DND-41 (cell line): ENCODE results near the gene FUT3.

ENCODE experiments used
- EZH2 ChIP-seq: IDR thresholded peaks from 3 replicates; pipeline ENCODE4 v1.6.1; 2012; ENCODE audit warnings: borderline replicate concordance, low read depth, mild to moderate bottlenecking, moderate library complexity, low read length, inconsistent platforms; ENCODE audit not compliant: severe bottlenecking
- TF ChIP-seq, protein P1 (sequence below): IDR thresholded peaks from 2 replicates; pipeline ENCODE4 v1.5.1; 2012; ENCODE audit warnings: borderline replicate concordance, low read length, moderate library complexity, mild to moderate bottlenecking; ENCODE audit not compliant: poor library complexity, severe bottlenecking; ENCODE audit errors: extremely low read depth

DNA sequence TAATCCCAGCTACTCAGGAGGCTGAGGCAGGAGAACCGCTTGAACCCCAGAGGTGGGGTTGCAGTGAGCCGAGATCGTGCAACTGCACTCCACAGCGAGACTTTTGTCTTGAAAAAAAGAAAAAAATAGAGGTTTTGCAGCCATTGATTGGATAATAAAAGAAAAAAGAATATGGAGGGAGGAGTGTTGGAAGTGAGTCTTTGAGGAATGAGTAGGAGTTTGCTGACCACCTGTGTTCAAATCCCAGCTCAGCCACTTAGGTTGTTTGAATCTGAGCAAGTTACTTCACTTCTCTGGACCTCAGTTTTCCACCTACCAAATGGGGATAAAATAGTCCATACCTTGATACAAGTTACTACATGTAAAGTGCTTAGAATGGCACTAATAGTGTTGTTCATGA, 40.1 kb downstream of the FUT3 start:
- TF ChIP-seq, protein P1, sequence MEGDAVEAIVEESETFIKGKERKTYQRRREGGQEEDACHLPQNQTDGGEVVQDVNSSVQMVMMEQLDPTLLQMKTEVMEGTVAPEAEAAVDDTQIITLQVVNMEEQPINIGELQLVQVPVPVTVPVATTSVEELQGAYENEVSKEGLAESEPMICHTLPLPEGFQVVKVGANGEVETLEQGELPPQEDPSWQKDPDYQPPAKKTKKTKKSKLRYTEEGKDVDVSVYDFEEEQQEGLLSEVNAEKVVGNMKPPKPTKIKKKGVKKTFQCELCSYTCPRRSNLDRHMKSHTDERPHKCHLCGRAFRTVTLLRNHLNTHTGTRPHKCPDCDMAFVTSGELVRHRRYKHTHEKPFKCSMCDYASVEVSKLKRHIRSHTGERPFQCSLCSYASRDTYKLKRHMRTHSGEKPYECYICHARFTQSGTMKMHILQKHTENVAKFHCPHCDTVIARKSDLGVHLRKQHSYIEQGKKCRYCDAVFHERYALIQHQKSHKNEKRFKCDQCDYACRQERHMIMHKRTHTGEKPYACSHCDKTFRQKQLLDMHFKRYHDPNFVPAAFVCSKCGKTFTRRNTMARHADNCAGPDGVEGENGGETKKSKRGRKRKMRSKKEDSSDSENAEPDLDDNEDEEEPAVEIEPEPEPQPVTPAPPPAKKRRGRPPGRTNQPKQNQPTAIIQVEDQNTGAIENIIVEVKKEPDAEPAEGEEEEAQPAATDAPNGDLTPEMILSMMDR, result no peak
- no peak for TF ChIP-seq EZH2
